ENCODE data around the gene LUM.

- TF ChIP-seq EZH2 (IDR thresholded peaks at IDR 0.05; ENCODE audit: insufficient read depth, low read length) (no peak), CTCF (IDR thresholded peaks at IDR 0.05; ENCODE audit: insufficient read depth, low read depth, low read length) (no peak)
Observed at GRCh38 chr12:91120781-91121180, 9.5 kb upstream of the LUM start.
